ENCODE data around the gene SLC35D3.
A peak's percentile ranks its signal among the peaks of the same experiment; 100 is the strongest.

SLC35D3 gene, protein sequence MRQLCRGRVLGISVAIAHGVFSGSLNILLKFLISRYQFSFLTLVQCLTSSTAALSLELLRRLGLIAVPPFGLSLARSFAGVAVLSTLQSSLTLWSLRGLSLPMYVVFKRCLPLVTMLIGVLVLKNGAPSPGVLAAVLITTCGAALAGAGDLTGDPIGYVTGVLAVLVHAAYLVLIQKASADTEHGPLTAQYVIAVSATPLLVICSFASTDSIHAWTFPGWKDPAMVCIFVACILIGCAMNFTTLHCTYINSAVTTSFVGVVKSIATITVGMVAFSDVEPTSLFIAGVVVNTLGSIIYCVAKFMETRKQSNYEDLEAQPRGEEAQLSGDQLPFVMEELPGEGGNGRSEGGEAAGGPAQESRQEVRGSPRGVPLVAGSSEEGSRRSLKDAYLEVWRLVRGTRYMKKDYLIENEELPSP

DNA sequence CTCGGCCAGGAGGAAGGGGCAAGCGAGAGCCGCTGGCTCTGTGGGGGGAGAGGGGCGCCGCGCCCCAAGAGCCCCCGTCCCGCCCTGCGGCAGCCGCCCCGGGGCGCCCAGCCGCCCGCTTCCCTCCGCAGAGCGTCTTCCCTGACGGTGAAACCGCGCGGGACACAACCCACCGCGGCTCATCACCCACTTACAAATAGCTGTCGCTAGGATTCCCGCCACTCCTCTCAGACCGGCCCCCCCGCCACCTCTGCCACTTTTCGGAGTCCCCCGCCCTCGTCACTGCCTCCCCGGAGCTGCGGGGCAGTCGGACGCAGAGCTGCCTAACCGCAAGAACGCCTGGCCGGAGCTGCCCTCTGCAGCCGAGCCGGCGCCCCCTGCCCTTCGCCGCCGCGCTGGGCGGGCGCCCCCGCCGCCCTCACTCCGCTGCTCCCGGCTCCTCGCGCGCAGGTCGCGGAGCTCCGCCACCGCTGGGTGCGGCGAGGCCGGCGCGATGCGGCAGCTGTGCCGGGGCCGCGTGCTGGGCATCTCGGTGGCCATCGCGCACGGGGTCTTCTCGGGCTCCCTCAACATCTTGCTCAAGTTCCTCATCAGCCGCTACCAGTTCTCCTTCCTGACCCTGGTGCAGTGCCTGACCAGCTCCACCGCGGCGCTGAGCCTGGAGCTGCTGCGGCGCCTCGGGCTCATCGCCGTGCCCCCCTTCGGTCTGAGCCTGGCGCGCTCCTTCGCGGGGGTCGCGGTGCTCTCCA lies at the start of gene SLC35D3:
TSS of gene SLC35D3 (plus strand) at position 366 of the 749 bp plus-strand sequence. CDS start at position 494, 128 bp downstream.
- TF ChIP-seq EP300 (IDR thresholded peaks at IDR 0.05; ENCODE audit: borderline replicate concordance), result no peak
- TF ChIP-seq CREB1 (IDR thresholded peaks at IDR 0.05; ENCODE audit: low read depth), result no peak
- TF ChIP-seq REST (IDR thresholded peaks at IDR 0.05; ENCODE audit: low read depth), result no peak
- TF ChIP-seq CEBPB (IDR thresholded peaks at IDR 0.05), result no peak
- TF ChIP-seq, protein P1, sequence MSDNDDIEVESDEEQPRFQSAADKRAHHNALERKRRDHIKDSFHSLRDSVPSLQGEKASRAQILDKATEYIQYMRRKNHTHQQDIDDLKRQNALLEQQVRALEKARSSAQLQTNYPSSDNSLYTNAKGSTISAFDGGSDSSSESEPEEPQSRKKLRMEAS (IDR thresholded peaks at IDR 0.05), result peak; percentile 59
- TF ChIP-seq EGR1 (IDR thresholded peaks at IDR 0.05), result no peak
- no peak; the same call in 1 of the 2 replicates for TF ChIP-seq TCF12 (IDR thresholded peaks at IDR 0.05; ENCODE audit: low read depth)
- no peak for TF ChIP-seq YY1 (IDR thresholded peaks at IDR 0.05; ENCODE audit: low read depth)
- TF ChIP-seq NFIC (IDR thresholded peaks at IDR 0.05), result no peak
- TF ChIP-seq TEAD4 (IDR thresholded peaks at IDR 0.05), result no peak
- peak; percentile 86 for TF ChIP-seq ZBTB7A (IDR thresholded peaks at IDR 0.05; ENCODE audit: low read depth)
- TF ChIP-seq TAF1 (IDR thresholded peaks at IDR 0.05; ENCODE audit: low read depth), result no peak
- no peak for TF ChIP-seq RAD21 (IDR thresholded peaks at IDR 0.05; ENCODE audit: low read depth)

DNA sequence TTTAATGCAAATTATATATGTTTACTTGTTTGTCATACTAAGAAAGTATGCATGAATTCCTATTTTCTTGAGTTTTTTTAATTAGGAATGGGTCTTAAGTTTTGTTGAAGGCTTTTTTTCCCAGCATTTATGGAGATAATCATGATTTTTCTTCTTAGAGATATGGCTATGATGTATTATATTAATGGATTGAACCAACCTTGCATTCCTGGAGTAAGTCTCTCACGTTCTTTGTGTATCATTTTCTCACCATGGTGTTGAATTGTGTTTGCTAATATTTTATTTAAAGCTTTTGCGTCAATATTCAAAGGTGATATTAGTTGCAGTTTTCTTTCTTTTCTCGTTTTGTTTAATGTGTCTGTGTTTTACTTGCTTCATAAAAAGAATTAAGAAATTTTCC lies 48.4 kb upstream of the SLC35D3 start:
- TF ChIP-seq ZBTB7A (IDR thresholded peaks at IDR 0.05; ENCODE audit: low read depth) (no peak), REST (IDR thresholded peaks at IDR 0.05; ENCODE audit: low read depth) (no peak), CREB1 (IDR thresholded peaks at IDR 0.05; ENCODE audit: low read depth) (no peak), EGR1 (IDR thresholded peaks at IDR 0.05) (no peak), EP300 (IDR thresholded peaks at IDR 0.05; ENCODE audit: borderline replicate concordance) (no peak), FOXM1 (IDR thresholded peaks at IDR 0.05; ENCODE audit: borderline replicate concordance, low read depth) (no peak), TCF12 (IDR thresholded peaks at IDR 0.05; ENCODE audit: low read depth) (no peak), RAD21 (IDR thresholded peaks at IDR 0.05; ENCODE audit: low read depth) (no peak), YY1 (IDR thresholded peaks at IDR 0.05; ENCODE audit: low read depth) (no peak), NFIC (IDR thresholded peaks at IDR 0.05) (no peak), TEAD4 (IDR thresholded peaks at IDR 0.05) (no peak), TAF1 (IDR thresholded peaks at IDR 0.05; ENCODE audit: low read depth) (no peak), CEBPB (IDR thresholded peaks at IDR 0.05) (no peak)
- TF ChIP-seq, protein P1 (IDR thresholded peaks at IDR 0.05), result no peak
- TF ChIP-seq, protein P2, sequence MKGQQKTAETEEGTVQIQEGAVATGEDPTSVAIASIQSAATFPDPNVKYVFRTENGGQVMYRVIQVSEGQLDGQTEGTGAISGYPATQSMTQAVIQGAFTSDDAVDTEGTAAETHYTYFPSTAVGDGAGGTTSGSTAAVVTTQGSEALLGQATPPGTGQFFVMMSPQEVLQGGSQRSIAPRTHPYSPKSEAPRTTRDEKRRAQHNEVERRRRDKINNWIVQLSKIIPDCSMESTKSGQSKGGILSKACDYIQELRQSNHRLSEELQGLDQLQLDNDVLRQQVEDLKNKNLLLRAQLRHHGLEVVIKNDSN (IDR thresholded peaks at IDR 0.05), result no peak

DNA sequence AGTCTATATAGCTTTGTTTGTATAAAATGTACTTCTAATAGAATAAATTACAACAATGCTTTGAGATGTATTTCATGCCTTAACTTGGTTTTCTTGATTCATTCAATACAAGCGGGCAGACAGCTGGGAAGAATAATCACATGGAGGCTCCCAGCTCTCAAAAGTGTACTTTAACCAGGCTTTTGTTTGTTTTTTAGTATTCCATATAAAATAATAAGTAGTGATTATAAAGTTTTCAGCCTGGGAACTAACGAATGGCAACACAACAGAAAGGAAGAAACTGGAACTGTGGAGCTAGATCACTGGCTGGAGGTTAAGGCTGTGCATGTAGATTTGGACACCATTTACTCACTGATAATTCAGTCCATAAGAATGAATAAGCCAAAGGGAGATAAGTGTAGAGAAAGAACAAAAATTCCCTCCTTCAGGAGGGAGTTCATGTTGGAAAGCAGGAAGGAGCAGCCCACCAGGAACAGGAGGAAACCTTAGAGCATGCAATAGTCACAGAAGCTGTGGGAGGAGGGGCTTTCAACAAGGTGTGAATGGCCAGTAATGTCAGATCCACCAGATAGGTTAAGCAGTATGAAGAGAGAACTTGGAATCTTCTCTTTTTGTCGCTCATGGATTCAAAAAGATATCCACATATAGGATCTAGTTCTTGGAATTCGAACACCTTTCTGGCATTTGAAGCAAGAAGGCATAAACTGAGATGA lies 41.2 kb upstream of the SLC35D3 start:
- no peak for TF ChIP-seq RAD21 (IDR thresholded peaks at IDR 0.05; ENCODE audit: low read depth)
- TF ChIP-seq YY1 (IDR thresholded peaks at IDR 0.05; ENCODE audit: low read depth), result no peak
- TF ChIP-seq TEAD4 (IDR thresholded peaks at IDR 0.05), result no peak

- TF ChIP-seq FOXM1 (IDR thresholded peaks at IDR 0.05; ENCODE audit: borderline replicate concordance, low read depth) (no peak), CEBPB (IDR thresholded peaks at IDR 0.05) (no peak), CREB1 (IDR thresholded peaks at IDR 0.05; ENCODE audit: low read depth) (no peak), TCF12 (IDR thresholded peaks at IDR 0.05; ENCODE audit: low read depth) (no peak)
- TF ChIP-seq, protein P2 (IDR thresholded peaks at IDR 0.05), result no peak
Observed at GRCh38 chr6:136886091-136886490, 36.0 kb upstream of the SLC35D3 start.

DNA sequence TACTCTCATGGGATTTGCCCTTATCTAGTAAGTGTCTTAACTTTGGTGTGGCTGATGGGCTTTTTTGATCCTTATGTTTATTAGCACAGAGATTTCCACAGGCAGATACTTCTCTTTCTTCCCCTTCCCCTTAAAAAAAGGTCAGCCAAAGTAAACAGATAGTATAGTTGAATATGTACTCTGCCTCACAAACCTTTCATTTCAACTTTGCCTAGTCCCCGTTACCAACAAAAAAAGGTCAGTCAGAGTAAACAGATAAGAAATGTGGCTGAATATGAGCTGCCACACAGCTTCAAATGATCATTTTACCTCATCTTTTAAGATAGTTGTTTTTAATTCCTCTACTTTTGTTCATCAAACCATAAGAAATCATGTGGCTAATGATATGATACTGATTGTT lies 34.1 kb upstream of the SLC35D3 start:
- TF ChIP-seq EGR1 (IDR thresholded peaks at IDR 0.05), result no peak
- TF ChIP-seq ZBTB7A (IDR thresholded peaks at IDR 0.05; ENCODE audit: low read depth), result no peak
- no peak for TF ChIP-seq REST (IDR thresholded peaks at IDR 0.05; ENCODE audit: low read depth)
- TF ChIP-seq, protein P1 (IDR thresholded peaks at IDR 0.05), result no peak
- TF ChIP-seq, protein P2 (IDR thresholded peaks at IDR 0.05), result no peak
- no peak for TF ChIP-seq CREB1 (IDR thresholded peaks at IDR 0.05; ENCODE audit: low read depth)
- TF ChIP-seq TCF12 (IDR thresholded peaks at IDR 0.05; ENCODE audit: low read depth), result no peak
- TF ChIP-seq EP300 (IDR thresholded peaks at IDR 0.05; ENCODE audit: borderline replicate concordance), result no peak
- no peak for TF ChIP-seq YY1 (IDR thresholded peaks at IDR 0.05; ENCODE audit: low read depth)
- no peak for TF ChIP-seq FOXM1 (IDR thresholded peaks at IDR 0.05; ENCODE audit: borderline replicate concordance, low read depth)
- TF ChIP-seq NFIC (IDR thresholded peaks at IDR 0.05), result no peak
- no peak for TF ChIP-seq RAD21 (IDR thresholded peaks at IDR 0.05; ENCODE audit: low read depth)
- TF ChIP-seq TAF1 (IDR thresholded peaks at IDR 0.05; ENCODE audit: low read depth), result no peak
- no peak for TF ChIP-seq TEAD4 (IDR thresholded peaks at IDR 0.05)
- no peak for TF ChIP-seq CEBPB (IDR thresholded peaks at IDR 0.05)

Measured in Ishikawa (cell line).